Measurements from ENCODE around the gene OR2J2. TPM values are rescaled to one million over a fixed set of nuclear protein-coding genes. Genes with fewer than 3 reads are reported as not detected.

The OR2J2 gene
- total RNA-seq, 1 experiment from 2014 or later, result not detected

DNA sequence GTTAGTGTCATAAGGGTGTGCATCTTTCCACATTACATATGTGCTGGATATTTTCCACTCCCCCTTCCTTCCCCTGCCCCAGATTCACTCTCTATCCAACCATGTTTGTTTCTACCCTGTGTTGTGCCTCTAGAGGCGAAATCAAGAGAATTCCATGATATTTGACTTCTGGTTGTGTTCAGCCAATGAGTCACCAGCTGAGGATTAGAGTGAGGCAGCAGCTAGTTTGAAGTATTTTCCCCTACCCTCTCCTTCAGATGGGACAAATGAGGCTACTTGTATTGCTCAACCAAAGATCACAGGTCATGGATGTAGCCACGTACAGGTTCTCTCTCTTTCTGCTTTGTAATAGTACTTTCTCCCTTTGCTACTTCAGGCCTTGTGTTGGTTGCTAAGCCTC lies 24.5 kb upstream of the OR2J2 start (continued):
- TF ChIP-seq, protein P1, sequence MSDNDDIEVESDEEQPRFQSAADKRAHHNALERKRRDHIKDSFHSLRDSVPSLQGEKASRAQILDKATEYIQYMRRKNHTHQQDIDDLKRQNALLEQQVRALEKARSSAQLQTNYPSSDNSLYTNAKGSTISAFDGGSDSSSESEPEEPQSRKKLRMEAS (IDR thresholded peaks at IDR 0.05), result no peak
- TF ChIP-seq SRF (IDR thresholded peaks at IDR 0.05; ENCODE audit: low read depth) (no peak), POLR2A (IDR thresholded peaks at IDR 0.05; ENCODE audit: borderline replicate concordance, extremely low read depth, insufficient read depth, insufficient read length) (no peak), ZNF274 (IDR thresholded peaks at IDR 0.05; ENCODE audit: low read depth, low read length) (no peak), EGR1 (IDR thresholded peaks at IDR 0.05; ENCODE audit: low read depth) (no peak), EZH2phosphoT487 (IDR thresholded peaks at IDR 0.05; ENCODE audit: borderline replicate concordance) (no peak)
- TF ChIP-seq, protein P2, sequence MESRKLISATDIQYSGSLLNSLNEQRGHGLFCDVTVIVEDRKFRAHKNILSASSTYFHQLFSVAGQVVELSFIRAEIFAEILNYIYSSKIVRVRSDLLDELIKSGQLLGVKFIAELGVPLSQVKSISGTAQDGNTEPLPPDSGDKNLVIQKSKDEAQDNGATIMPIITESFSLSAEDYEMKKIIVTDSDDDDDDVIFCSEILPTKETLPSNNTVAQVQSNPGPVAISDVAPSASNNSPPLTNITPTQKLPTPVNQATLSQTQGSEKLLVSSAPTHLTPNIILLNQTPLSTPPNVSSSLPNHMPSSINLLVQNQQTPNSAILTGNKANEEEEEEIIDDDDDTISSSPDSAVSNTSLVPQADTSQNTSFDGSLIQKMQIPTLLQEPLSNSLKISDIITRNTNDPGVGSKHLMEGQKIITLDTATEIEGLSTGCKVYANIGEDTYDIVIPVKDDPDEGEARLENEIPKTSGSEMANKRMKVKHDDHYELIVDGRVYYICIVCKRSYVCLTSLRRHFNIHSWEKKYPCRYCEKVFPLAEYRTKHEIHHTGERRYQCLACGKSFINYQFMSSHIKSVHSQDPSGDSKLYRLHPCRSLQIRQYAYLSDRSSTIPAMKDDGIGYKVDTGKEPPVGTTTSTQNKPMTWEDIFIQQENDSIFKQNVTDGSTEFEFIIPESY (IDR thresholded peaks at IDR 0.05; ENCODE audit: extremely low read depth, insufficient replicate concordance, low read length), result no peak

- Histone ChIP-seq H3K36me3 (ENCODE audit: control insufficient read depth in 1 of 2, insufficient read depth in 2 of 2, low read length in 2 of 2) (no peaks in the 10 kb centered on the region), H3K4me3 (replicated peaks in 1 of 2; ENCODE audit: low read depth in 1 of 2, low read length in 2 of 2) (no peak overlapping the region), H3K9me2 (ENCODE audit: insufficient read depth) (no peaks in the 10 kb centered on the region), H2AFZ (ENCODE audit: low read depth, low read length, poor library complexity, severe bottlenecking) (no peak overlapping the region), H3K79me2 (ENCODE audit: insufficient read depth, low read length) (no peaks in the 10 kb centered on the region), H3K4me2 (ENCODE audit: low read length) (no peak overlapping the region), H3K9ac (ENCODE audit: low read length) (no peak overlapping the region), H3K9me3 (ENCODE audit: control insufficient read depth in 1 of 2, insufficient read depth in 1 of 2, low read depth in 1 of 2, low read length in 2 of 2) (no peaks in the 10 kb centered on the region), H3K4me1 (ENCODE audit: control insufficient read depth in 1 of 2, insufficient read depth in 2 of 2, low read length in 2 of 2) (peaks cover 0 to 12% of the 10 kb centered on the region in 2 experiments; a peak in 2 of 4 replicates), H3K27ac (ENCODE audit: low read depth, low read length) (no peak overlapping the region), H3K27me3 (ENCODE audit: insufficient read depth, low read length) (no peaks in the 10 kb centered on the region), H4K20me1 (ENCODE audit: insufficient read depth) (no peaks in the 10 kb centered on the region)
- no peak for TF ChIP-seq EZH2 (IDR thresholded peaks at IDR 0.05)
- TF ChIP-seq TCF7L2 (IDR thresholded peaks at IDR 0.05; ENCODE audit: borderline replicate concordance, extremely low read depth, insufficient read depth, insufficient read length), result no peak
- TF ChIP-seq, protein P3, sequence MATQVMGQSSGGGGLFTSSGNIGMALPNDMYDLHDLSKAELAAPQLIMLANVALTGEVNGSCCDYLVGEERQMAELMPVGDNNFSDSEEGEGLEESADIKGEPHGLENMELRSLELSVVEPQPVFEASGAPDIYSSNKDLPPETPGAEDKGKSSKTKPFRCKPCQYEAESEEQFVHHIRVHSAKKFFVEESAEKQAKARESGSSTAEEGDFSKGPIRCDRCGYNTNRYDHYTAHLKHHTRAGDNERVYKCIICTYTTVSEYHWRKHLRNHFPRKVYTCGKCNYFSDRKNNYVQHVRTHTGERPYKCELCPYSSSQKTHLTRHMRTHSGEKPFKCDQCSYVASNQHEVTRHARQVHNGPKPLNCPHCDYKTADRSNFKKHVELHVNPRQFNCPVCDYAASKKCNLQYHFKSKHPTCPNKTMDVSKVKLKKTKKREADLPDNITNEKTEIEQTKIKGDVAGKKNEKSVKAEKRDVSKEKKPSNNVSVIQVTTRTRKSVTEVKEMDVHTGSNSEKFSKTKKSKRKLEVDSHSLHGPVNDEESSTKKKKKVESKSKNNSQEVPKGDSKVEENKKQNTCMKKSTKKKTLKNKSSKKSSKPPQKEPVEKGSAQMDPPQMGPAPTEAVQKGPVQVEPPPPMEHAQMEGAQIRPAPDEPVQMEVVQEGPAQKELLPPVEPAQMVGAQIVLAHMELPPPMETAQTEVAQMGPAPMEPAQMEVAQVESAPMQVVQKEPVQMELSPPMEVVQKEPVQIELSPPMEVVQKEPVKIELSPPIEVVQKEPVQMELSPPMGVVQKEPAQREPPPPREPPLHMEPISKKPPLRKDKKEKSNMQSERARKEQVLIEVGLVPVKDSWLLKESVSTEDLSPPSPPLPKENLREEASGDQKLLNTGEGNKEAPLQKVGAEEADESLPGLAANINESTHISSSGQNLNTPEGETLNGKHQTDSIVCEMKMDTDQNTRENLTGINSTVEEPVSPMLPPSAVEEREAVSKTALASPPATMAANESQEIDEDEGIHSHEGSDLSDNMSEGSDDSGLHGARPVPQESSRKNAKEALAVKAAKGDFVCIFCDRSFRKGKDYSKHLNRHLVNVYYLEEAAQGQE (IDR thresholded peaks at IDR 0.05; ENCODE audit: low read depth), result no peak
- TF ChIP-seq EGR1 (IDR thresholded peaks at IDR 0.05; ENCODE audit: low read depth), result no peak
- TF ChIP-seq, protein P2 (IDR thresholded peaks at IDR 0.05; ENCODE audit: extremely low read depth, insufficient replicate concordance, low read length), result no peak
- TF ChIP-seq ZNF274 (IDR thresholded peaks at IDR 0.05; ENCODE audit: low read depth, low read length), result no peak
- no peak for TF ChIP-seq POLR2A (IDR thresholded peaks at IDR 0.05; ENCODE audit: borderline replicate concordance, extremely low read depth, insufficient read depth, insufficient read length)
- TF ChIP-seq SRF (IDR thresholded peaks at IDR 0.05; ENCODE audit: low read depth), result no peak
- TF ChIP-seq ZFX (IDR thresholded peaks at IDR 0.05), result no peak
- no peak for TF ChIP-seq POLR2AphosphoS5 (IDR thresholded peaks at IDR 0.05; ENCODE audit: low read depth, low read length)
- DNase-seq (ENCODE audit: low read depth, low spot score) (no peak), ATAC-seq (no peak)
- POLR2A ChIA-PET, result no interaction called here
- CTCF ChIA-PET, result no interaction called here
- BruUV-seq (replicated peaks), result no TSS peak
- RAD21 ChIA-PET (ENCODE audit: low non-redundant PET in 1 of 2, low total read pairs in 2 of 2, uncharacterized antibody in 2 of 2, unreplicated experiment in 2 of 2), result no interaction called here
- intact Hi-C loops (cut with micrococcal nuclease), result no loop called here
Observed at GRCh38 chr6:29147074-29147473, 23.6 kb upstream of the OR2J2 start.

All from HCT116 (cell line).